ENCODE data around the gene KIAA1217. TPM values are rescaled to one million over a fixed set of nuclear protein-coding genes. Genes with fewer than 3 reads are reported as not detected.

Gene KIAA1217
- total and polyA plus RNA-seq, 7 experiments from 2014 or later, result 0.03 to 2.1 (median 0.15) TPM; not detected in 4

DNA sequence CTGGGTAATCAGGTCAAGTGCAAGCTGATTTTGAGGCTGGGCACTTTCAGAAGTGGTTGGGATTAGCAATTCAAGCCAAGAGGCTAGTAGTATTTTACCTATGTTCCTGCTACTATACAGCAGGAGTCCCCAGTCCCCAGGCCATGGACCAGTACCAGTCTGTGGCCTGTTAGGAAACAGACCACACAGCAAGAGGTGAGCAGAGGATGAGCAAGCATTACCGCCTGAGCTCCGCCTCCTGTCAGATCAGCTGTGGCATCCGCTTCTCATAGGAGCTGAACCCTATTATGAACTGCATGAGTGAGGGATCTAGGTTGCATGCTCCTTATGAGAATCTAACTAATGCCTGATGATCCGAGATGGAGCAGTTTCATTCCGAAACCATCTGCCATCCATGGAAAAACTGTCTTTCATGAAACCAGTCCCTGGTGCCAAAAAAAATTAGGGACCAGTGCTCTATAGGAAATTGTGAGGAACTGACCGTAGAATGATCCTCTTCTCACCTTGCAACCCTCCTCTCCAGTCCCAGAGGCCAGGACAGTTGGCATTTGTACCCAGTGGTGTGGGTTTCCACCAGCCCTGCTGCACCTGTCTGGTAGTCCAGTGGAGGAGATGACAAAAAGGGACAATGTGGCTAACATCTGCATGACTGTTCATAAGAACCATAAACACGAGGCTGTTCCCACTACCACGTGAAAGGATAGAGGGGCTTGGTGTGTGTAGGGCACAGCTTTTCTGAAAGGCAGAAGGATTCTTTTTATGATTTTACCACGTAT lies 172.5 kb downstream of the KIAA1217 start:
- Histone ChIP-seq H3K4me1 (ENCODE audit: control insufficient read depth in 2 of 2, insufficient read depth in 2 of 2, low read length in 2 of 2) (no peaks in the 10 kb centered on the region), H3K27me3 (ENCODE audit: control insufficient read depth in 2 of 2, insufficient read depth in 2 of 2, low read length in 2 of 2) (no peaks in the 10 kb centered on the region), H3K36me3 (ENCODE audit: control insufficient read depth in 2 of 3, insufficient read depth in 3 of 3, low read length in 3 of 3) (no peaks in the 10 kb centered on the region), H3K9me3 (ENCODE audit: control insufficient read depth in 2 of 3, low read length in 3 of 3) (no peaks in the 10 kb centered on the region), H3K4me3 (ENCODE audit: low read length) (no peak overlapping the region), H3K27ac (ENCODE audit: low read depth, low read length) (no peak overlapping the region)
- Mint-ChIP-seq H3K27me3 (peaks cover 2 to 44% (median 14%) of the 10 kb centered on the region in 5 donors), H3K9me3 (peaks cover 0 to 8% (median 0%) of the 10 kb centered on the region in 11 donors), H3K36me3 (no peaks in the 10 kb centered on the region), H3K27ac (no peak overlapping the region), H3K4me3 (no peak overlapping the region), H3K4me1 (peaks cover 0 to 18% (median 0%) of the 10 kb centered on the region in 7 donors)
- intact Hi-C loops (cut with micrococcal nuclease), result loop anchor here in 1 of 2 donors (5.0 kb wide), 2 partner anchors 86 to 121 kb away; no protein-coding TSS in a partner anchor
- DNase-seq (no peak), ATAC-seq (no peak)
- CTCF ChIA-PET, result no interaction called here
- POLR2A ChIA-PET, result no interaction called here

DNA sequence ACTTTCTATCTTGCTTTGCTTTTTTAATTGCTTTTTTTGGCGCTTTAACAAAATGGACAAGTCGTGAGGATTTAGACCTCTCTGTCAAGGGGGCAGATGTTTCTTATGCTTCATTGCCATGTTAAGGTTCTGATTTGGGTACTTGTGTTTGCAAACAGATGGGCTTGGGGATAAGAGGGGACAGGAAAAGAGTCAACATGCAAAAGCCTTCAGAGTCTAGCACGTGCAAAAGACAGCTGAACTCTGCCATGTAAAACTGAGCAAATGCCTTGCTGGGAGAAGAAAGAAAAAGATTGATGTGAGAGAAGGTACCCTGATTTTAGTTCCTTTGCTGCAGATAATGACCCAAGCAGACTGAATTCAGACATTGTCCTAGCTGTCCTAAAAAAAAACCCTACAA lies 173.1 kb downstream of the KIAA1217 start:
- H3K4me3 Mint-ChIP-seq, result no peak overlapping the region
- H3K27me3 Mint-ChIP-seq, result peaks cover 2 to 40% (median 14%) of the 10 kb centered on the region in 5 donors
- peaks cover 0 to 18% (median 0%) of the 10 kb centered on the region in 7 donors for H3K4me1 Mint-ChIP-seq
- DNase-seq (no peak), ATAC-seq (no peak)
- ChIA-PET CTCF (no interaction called here), POLR2A (no interaction called here)
- no peaks in the 10 kb centered on the region for H3K9me3 ChIP-seq (ENCODE audit: control insufficient read depth in 2 of 3, low read length in 3 of 3)
- H3K36me3 ChIP-seq (ENCODE audit: control insufficient read depth in 2 of 3, insufficient read depth in 3 of 3, low read length in 3 of 3), result no peaks in the 10 kb centered on the region
- H3K27ac Mint-ChIP-seq, result no peak overlapping the region
- intact Hi-C loops (cut with micrococcal nuclease), result loop anchor here in 1 of 2 donors (5.0 kb wide), 2 partner anchors 85 to 120 kb away; no protein-coding TSS in a partner anchor
- H3K27me3 ChIP-seq (ENCODE audit: control insufficient read depth in 2 of 2, insufficient read depth in 2 of 2, low read length in 2 of 2), result no peaks in the 10 kb centered on the region
- H3K9me3 Mint-ChIP-seq, result peaks cover 0 to 8% (median 0%) of the 10 kb centered on the region in 11 donors
- H3K27ac ChIP-seq (ENCODE audit: low read depth, low read length), result no peak overlapping the region
- H3K4me1 ChIP-seq (ENCODE audit: control insufficient read depth in 2 of 2, insufficient read depth in 2 of 2, low read length in 2 of 2), result no peaks in the 10 kb centered on the region
- no peaks in the 10 kb centered on the region for H3K36me3 Mint-ChIP-seq
- H3K4me3 ChIP-seq (ENCODE audit: low read length), result no peak overlapping the region

DNA sequence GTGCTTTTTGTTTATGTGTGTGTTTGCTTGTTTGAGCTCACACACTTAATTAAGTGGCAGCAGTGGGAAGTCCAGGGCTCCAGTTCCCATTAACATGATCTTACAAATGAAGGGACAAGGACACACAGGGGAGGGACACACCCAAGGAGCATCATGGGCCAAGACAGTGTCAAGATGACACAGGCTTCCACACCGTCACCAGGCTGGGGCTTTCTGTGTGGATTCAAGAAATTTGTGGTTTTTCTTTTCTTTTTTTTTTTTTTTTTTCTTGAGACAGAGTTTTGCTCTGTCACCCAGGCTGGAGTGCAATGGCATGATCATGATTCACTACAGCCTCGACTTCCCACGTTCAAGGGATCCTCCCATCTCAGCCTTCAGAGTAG lies 173.6 kb downstream of the KIAA1217 start:
- Histone ChIP-seq H3K9me3 (ENCODE audit: control insufficient read depth in 2 of 3, low read length in 3 of 3) (no peaks in the 10 kb centered on the region), H3K27ac (ENCODE audit: low read depth, low read length) (no peak overlapping the region), H3K27me3 (ENCODE audit: control insufficient read depth in 2 of 2, insufficient read depth in 2 of 2, low read length in 2 of 2) (no peaks in the 10 kb centered on the region), H3K36me3 (ENCODE audit: control insufficient read depth in 2 of 3, insufficient read depth in 3 of 3, low read length in 3 of 3) (no peaks in the 10 kb centered on the region), H3K4me3 (ENCODE audit: low read length) (no peak overlapping the region), H3K4me1 (ENCODE audit: control insufficient read depth in 2 of 2, insufficient read depth in 2 of 2, low read length in 2 of 2) (no peaks in the 10 kb centered on the region)
- DNase-seq (peak in 1 of 9 donors; percentile 24), ATAC-seq (no peak)
- Mint-ChIP-seq H3K27me3 (peaks cover 2 to 40% (median 14%) of the 10 kb centered on the region in 5 donors), H3K27ac (no peak overlapping the region), H3K36me3 (no peaks in the 10 kb centered on the region), H3K4me3 (no peak overlapping the region), H3K9me3 (peaks cover 0 to 8% (median 0%) of the 10 kb centered on the region in 11 donors), H3K4me1 (peaks cover 0 to 18% (median 0%) of the 10 kb centered on the region in 7 donors)
- ChIA-PET CTCF (no interaction called here), POLR2A (no interaction called here)
- intact Hi-C loops (cut with micrococcal nuclease), result loop anchor here in 1 of 2 donors (5.0 kb wide), 2 partner anchors 85 to 120 kb away; no protein-coding TSS in a partner anchor

DNA sequence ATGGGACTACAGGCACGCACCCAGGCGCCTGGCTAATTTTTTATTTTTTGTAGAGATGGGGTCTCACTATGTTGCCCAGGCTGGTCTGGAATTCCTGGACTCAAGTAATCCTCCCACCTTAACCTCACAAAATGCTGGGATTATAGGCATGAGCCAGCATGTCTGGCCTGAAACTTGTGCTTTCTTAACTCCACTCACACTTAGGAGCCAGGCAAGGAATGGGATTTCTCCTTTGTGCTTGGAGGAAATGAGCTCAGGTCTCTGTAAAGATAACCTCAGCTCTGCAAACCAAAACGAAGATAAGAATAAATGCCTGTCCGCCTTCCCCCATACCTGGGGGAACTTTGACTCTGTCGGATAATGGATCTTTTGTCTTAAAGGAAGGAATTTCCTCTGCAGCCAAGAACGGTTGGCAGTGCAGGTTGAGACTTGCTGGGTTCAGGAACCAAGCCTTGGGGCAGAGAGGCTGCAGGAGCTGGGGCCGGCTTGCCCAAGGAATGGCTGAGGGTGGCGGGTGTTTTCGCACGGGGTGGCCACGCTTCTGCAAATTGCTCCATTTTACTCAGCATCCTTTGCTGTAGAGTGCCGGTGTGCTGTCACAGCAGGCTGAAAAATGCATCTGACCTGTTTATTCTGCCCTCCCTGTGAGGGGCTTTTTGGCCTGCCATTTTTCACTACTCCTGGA lies 174.2 kb downstream of the KIAA1217 start:
- no peaks in the 10 kb centered on the region for H3K4me1 ChIP-seq (ENCODE audit: control insufficient read depth in 2 of 2, insufficient read depth in 2 of 2, low read length in 2 of 2)
- H3K36me3 Mint-ChIP-seq, result no peaks in the 10 kb centered on the region
- ATAC-seq, result no peak
- POLR2A ChIA-PET, result no interaction called here
- no peak overlapping the region for H3K27ac ChIP-seq (ENCODE audit: low read depth, low read length)
- H3K27me3 ChIP-seq (ENCODE audit: control insufficient read depth in 2 of 2, insufficient read depth in 2 of 2, low read length in 2 of 2), result no peaks in the 10 kb centered on the region
- intact Hi-C loops (cut with micrococcal nuclease), result loop anchor here in 1 of 2 donors (5.0 kb wide), 2 partner anchors 84 to 119 kb away; no protein-coding TSS in a partner anchor
- H3K4me1 Mint-ChIP-seq, result peaks cover 0 to 15% (median 0%) of the 10 kb centered on the region in 7 donors
- H3K4me3 Mint-ChIP-seq, result no peak overlapping the region
- peak in 1 of 9 donors; percentile 39 for DNase-seq
- no peaks in the 10 kb centered on the region for H3K36me3 ChIP-seq (ENCODE audit: control insufficient read depth in 2 of 3, insufficient read depth in 3 of 3, low read length in 3 of 3)
- no peaks in the 10 kb centered on the region for H3K9me3 ChIP-seq (ENCODE audit: control insufficient read depth in 2 of 3, low read length in 3 of 3)
- peaks cover 0 to 8% (median 0%) of the 10 kb centered on the region in 11 donors for H3K9me3 Mint-ChIP-seq
- no peak overlapping the region for H3K4me3 ChIP-seq (ENCODE audit: low read length)
- H3K27ac Mint-ChIP-seq, result peak overlapping the region in 1 of 9 donors; percentile 57
- CTCF ChIA-PET, result no interaction called here
- H3K27me3 Mint-ChIP-seq, result peaks cover 2 to 40% (median 14%) of the 10 kb centered on the region in 5 donors

DNA sequence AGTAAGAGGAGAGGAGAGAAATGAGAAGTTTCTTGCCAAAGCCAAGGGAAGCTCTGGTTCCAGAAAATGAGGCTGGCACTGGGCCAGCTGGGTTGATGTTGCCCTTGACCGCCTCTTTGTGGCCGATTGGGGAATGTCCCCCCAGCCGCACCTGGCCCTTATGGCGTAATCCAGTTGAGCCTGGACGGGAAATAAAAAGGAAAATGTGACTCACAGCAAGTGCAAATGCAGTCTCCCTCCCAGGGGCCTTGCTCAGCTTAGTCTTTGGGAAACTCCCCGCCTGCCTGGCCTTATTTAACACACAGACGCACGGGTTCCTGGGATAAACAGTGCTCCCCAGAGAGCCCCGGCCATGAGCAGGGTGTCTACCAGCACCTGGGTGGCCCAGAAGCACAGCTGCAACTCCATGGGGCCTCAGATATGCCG lies 174.8 kb downstream of the KIAA1217 start:
- no peak overlapping the region for H3K4me3 ChIP-seq (ENCODE audit: low read length)
- no peaks in the 10 kb centered on the region for H3K36me3 ChIP-seq (ENCODE audit: control insufficient read depth in 2 of 3, insufficient read depth in 3 of 3, low read length in 3 of 3)
- ChIA-PET POLR2A (no interaction called here), CTCF (no interaction called here)
- no peak overlapping the region for H3K27ac ChIP-seq (ENCODE audit: low read depth, low read length)
- Mint-ChIP-seq H3K4me3 (no peak overlapping the region), H3K9me3 (peaks cover 0 to 8% (median 0%) of the 10 kb centered on the region in 11 donors), H3K4me1 (peaks cover 0 to 11% (median 0%) of the 10 kb centered on the region in 7 donors), H3K36me3 (no peaks in the 10 kb centered on the region), H3K27me3 (peaks cover 2 to 40% (median 14%) of the 10 kb centered on the region in 5 donors), H3K27ac (peak overlapping the region in 1 of 9 donors; percentile 57)
- ATAC-seq (no peak), DNase-seq (peak in 1 of 9 donors; percentile 74)
- no peaks in the 10 kb centered on the region for H3K27me3 ChIP-seq (ENCODE audit: control insufficient read depth in 2 of 2, insufficient read depth in 2 of 2, low read length in 2 of 2)
- H3K9me3 ChIP-seq (ENCODE audit: control insufficient read depth in 2 of 3, low read length in 3 of 3), result no peaks in the 10 kb centered on the region
- intact Hi-C loops (cut with micrococcal nuclease), result loop anchor here in 1 of 2 donors (5.0 kb wide), 2 partner anchors 84 to 119 kb away; no protein-coding TSS in a partner anchor
- H3K4me1 ChIP-seq (ENCODE audit: control insufficient read depth in 2 of 2, insufficient read depth in 2 of 2, low read length in 2 of 2), result no peaks in the 10 kb centered on the region

DNA sequence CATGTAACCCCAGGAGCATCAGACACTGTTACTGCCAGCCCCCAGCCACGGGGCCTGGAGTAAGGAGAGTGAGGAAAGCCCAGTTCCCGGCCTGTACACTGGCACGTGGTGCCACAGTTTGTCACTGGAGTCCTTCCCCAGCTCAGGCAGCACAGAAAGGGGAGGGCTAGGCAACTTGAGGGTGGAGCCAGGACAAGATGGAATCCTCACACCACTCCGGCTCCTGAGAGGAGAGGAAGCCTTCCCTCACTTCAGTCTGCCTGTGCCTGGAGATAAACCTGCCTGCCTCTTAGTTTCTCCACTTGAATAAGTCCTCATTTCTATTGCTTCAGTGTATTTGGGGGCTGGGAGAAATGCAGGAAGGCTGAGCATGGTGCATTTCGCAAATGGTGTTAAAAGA lies 176.0 kb downstream of the KIAA1217 start:
- Mint-ChIP-seq H3K4me3 (no peak overlapping the region), H3K36me3 (no peaks in the 10 kb centered on the region), H3K4me1 (peaks cover 0 to 11% (median 0%) of the 10 kb centered on the region in 7 donors), H3K27me3 (peaks cover 2 to 40% (median 14%) of the 10 kb centered on the region in 5 donors), H3K9me3 (peaks cover 0 to 8% (median 0%) of the 10 kb centered on the region in 11 donors), H3K27ac (no peak overlapping the region)
- H3K9me3 ChIP-seq (ENCODE audit: control insufficient read depth in 2 of 3, low read length in 3 of 3), result no peaks in the 10 kb centered on the region
- intact Hi-C loops (cut with micrococcal nuclease), result loop anchor here in 1 of 2 donors (5.0 kb wide), 2 partner anchors 82 to 117 kb away; no protein-coding TSS in a partner anchor
- no peak for ATAC-seq
- ChIA-PET POLR2A (no interaction called here), CTCF (no interaction called here)
- no peaks in the 10 kb centered on the region for H3K27me3 ChIP-seq (ENCODE audit: control insufficient read depth in 2 of 2, insufficient read depth in 2 of 2, low read length in 2 of 2)
- DNase-seq, result no peak
- H3K4me1 ChIP-seq (ENCODE audit: control insufficient read depth in 2 of 2, insufficient read depth in 2 of 2, low read length in 2 of 2), result no peaks in the 10 kb centered on the region
- no peak overlapping the region for H3K27ac ChIP-seq (ENCODE audit: low read depth, low read length)
- H3K4me3 ChIP-seq (ENCODE audit: low read length), result no peak overlapping the region
- H3K36me3 ChIP-seq (ENCODE audit: control insufficient read depth in 2 of 3, insufficient read depth in 3 of 3, low read length in 3 of 3), result no peaks in the 10 kb centered on the region
